Common myeloid progenitor, CD34-positive (primary cell): ENCODE measurements around the gene PLB1.

Source experiments
- CTCF ChIA-PET: fragments of 350-600 bp; sonication (Branson Sonifier 250); formaldehyde crosslinking; loops from one replicate; lab custom pipeline; 2021; ENCODE audit warnings: antibody characterized with exemption; lab: Charles Lee
- POLR2A ChIA-PET: fragments of 350-600 bp; sonication (Branson Sonifier 250); formaldehyde crosslinking; loops from one replicate; lab custom pipeline; 2021; ENCODE audit warnings: antibody characterized with exemption; lab: Charles Lee
- DNase-seq, 3 donors: peaks; one replicate each; pipeline versions ENCODE4 v3.0.0 to v3.0.0-alpha.2; 2013
- H3K27ac ChIP-seq, 2 experiments: 1 replicate in 1 of 2; 2 replicates in 1 of 2; pipeline ENCODE4 v1.7.0; 2013; ENCODE audit warnings: inconsistent platforms in 2 of 2, low read length in 2 of 2, mild to moderate bottlenecking in 2 of 2, low read depth in 1 of 2, moderate library complexity in 1 of 2; ENCODE audit not compliant: severe bottlenecking in 2 of 2, insufficient read depth in 1 of 2, poor library complexity in 1 of 2
- H3K27me3 ChIP-seq, 5 experiments: replicated peaks in 2 of 5; 1 replicate in 3 of 5; 2 replicates in 2 of 5; pipeline versions ENCODE4 v1.6.1 to v1.7.0; 2013; ENCODE audit warnings: low read length in 4 of 5, mild to moderate bottlenecking in 2 of 5, moderate library complexity in 2 of 5, inconsistent platforms in 1 of 5; ENCODE audit not compliant: insufficient read depth in 5 of 5, control insufficient read depth in 4 of 5
- H3K36me3 ChIP-seq, 4 experiments: 1 replicate in 2 of 4; 2 replicates in 2 of 4; pipeline versions ENCODE4 v1.6.1 to v1.7.0; 2013; ENCODE audit warnings: low read length in 3 of 4, control low read depth in 1 of 4, mild to moderate bottlenecking in 1 of 4; ENCODE audit not compliant: control insufficient read depth in 4 of 4, insufficient read depth in 4 of 4
- H3K4me1 ChIP-seq, 4 experiments: 1 replicate in 3 of 4; 2 replicates in 1 of 4; pipeline versions ENCODE4 v1.6.1 to v1.7.1; 2013; ENCODE audit warnings: low read length in 3 of 4, mild to moderate bottlenecking in 3 of 4, control low read depth in 1 of 4, inconsistent platforms in 1 of 4, moderate library complexity in 1 of 4; ENCODE audit not compliant: control insufficient read depth in 4 of 4, insufficient read depth in 4 of 4; ENCODE audit errors: control extremely low read depth in 1 of 4
- H3K4me3 ChIP-seq, 7 experiments: 1 replicate in 4 of 7; 2 replicates in 3 of 7; pipeline versions ENCODE4 v1.5.1 to v1.7.0; 2013; ENCODE audit warnings: mild to moderate bottlenecking in 7 of 7, low read length in 6 of 7, moderate library complexity in 6 of 7, inconsistent platforms in 2 of 7, low read depth in 2 of 7, control low read depth in 1 of 7; ENCODE audit not compliant: insufficient read depth in 4 of 7, control insufficient read depth in 1 of 7; ENCODE audit errors: extremely low read depth in 1 of 7
- H3K9me3 ChIP-seq, 5 experiments: 1 replicate in 4 of 5; 2 replicates in 1 of 5; pipeline versions ENCODE4 v1.6.1 to v1.7.1; 2013; ENCODE audit warnings: low read length in 4 of 5, mild to moderate bottlenecking in 2 of 5, inconsistent platforms in 1 of 5, low read depth in 1 of 5, moderate library complexity in 1 of 5; ENCODE audit not compliant: control insufficient read depth in 4 of 5, insufficient read depth in 2 of 5; ENCODE audit errors: control extremely low read depth in 1 of 5
- WGBS: methylation state at CpG from one replicate; pipeline ENCODE4 v1.1.5; 2013; ENCODE audit not compliant: insufficient coverage; 5-methylcytosine and 5-hydroxymethylcytosine counted together

PLB1 gene

DNA sequence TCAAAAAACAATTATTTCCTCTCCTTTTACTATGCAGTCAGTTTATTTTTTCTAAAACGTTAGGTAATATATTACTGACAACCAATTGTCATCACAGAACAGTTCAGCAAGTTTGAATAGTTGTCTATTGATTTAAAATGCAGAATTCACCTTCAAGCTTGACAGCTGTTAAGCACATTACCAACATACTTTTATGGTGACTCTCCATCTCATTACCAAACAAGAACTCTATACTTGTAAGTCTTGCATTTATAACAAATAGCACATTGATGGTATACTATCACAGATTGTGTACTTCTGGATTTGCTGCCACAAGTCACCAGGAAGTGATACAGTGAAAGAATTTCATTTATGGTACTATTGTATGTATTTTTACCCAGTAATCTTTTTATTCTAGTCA, 156.4 kb downstream of the PLB1 start:
- no peak for DNase-seq
- no peak overlapping the region for H3K4me3 ChIP-seq
- H3K27ac ChIP-seq, result no peak overlapping the region
- H3K36me3 ChIP-seq, result no peaks in the 10 kb centered on the region
- ChIA-PET POLR2A (no interaction called here), CTCF (no interaction called here)
- WGBS, result no CpG with 5 or more reads among the region's 1 CpG
- no peaks in the 10 kb centered on the region for H3K27me3 ChIP-seq
- no peaks in the 10 kb centered on the region for H3K4me1 ChIP-seq
- H3K9me3 ChIP-seq, result no peaks in the 10 kb centered on the region

DNA sequence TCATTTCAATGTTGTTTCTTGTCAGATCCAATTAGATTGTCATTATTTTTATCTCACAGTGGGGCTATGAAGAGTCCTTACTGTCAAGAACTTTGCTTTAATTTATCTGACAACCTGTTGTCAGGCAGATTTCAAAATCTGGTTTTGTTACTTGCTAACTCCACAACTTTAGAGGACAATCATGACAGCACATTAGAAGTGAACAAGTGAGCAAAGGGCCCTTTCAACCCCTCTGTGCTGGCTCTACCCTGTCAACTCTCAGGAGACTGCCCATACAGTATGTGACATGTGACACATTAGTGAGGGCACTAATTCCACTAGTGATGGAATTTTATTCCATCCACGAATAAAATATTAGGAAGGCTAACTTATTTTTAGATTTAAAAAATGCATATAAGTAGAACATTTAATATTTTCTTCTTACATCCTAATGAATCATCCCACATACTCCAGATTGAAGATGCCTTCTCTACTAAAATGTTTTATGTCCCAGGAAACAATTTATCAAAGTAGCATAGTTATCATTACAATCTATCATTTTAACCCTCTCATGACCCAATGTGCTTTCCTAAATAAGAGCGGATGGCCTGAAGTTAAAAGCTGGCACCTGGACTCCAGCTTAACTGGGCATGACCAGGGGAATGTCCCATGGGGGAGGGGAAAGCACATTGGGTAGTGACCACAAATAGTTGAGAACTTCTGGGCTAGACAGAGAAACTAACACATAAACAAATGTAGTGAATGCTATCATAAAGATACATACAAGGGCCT, 158.2 kb downstream of the PLB1 start:
- no peak for DNase-seq
- CTCF ChIA-PET, result interaction anchor here (0.6 to 2.2 kb wide), 2 partner anchors 10 to 82 kb away, joined by 3 to 15 read pairs; no protein-coding TSS in a partner anchor
- Histone ChIP-seq H3K36me3 (no peaks in the 10 kb centered on the region), H3K9me3 (no peaks in the 10 kb centered on the region), H3K27me3 (no peaks in the 10 kb centered on the region), H3K27ac (no peak overlapping the region), H3K4me3 (no peak overlapping the region), H3K4me1 (no peaks in the 10 kb centered on the region)
- WGBS, result no CpG with 5 or more reads among the region's 2 CpGs
- POLR2A ChIA-PET, result no interaction called here

DNA sequence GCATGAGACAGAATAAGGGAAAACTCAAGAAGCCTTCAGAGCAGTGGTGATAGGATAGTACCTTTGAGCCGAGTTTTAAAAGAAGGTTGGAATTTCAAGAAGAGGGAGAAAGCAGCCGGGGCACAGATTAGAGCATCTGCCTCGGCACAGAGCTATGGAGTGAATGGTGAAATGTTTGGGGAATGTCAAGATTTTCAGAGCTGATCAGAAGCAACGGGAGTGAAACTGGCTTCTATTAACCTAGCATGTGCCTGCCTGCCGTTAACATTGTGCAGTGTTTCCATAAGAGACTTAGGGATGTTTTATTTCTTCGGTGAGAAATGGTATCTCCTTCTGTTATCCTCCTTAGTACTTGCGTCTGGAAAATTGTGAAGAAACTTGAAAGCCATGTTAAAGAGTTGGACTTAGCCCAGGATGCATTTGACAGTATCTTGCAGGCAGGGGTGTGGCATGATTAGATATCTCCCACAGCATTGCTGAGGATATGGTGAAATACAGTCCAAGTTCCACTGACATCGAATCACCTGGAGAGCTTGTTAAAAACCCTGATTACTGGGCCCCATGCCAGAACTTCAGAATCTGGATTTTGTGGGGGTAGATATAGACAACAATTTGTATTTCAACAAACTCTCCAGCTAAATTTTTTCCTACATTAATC, 158.9 kb downstream of the PLB1 start:
- no peak overlapping the region for H3K27ac ChIP-seq

DNA sequence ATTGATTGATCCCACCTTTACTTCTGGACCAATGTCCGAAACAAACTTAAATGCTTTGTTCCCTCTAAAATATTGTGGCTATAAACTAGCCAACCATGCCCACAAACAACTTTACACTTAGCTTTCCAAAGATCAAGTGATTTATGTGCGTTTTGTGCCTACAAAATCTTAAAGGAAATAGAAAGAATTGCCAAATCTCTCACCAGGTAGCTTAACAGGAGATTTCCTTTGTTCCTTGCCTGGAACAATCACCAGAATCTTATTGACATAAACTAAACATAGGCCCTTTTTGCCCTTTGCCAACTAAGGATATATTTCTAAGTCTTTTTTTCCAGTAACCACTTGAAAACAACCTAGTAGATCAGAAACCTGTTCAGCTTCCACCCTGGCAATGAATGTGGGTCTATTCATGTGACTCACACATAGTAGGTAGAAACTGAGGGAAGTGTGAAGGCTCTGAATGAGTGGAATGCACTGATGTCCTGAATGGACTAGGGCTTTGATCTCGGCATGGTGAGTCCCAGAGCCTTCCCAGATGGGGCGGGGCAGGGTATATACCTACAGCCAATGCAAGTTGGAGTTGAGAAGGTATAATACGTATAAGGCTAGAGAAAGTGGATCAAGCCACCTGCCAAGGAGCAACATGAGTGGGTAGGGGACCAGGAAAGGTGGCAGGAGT, 161.2 kb downstream of the PLB1 start:
- no peak overlapping the region for H3K4me3 ChIP-seq
- no peak overlapping the region for H3K27ac ChIP-seq
- H3K36me3 ChIP-seq, result no peaks in the 10 kb centered on the region
- H3K9me3 ChIP-seq, result no peaks in the 10 kb centered on the region
- H3K27me3 ChIP-seq, result no peaks in the 10 kb centered on the region
- 100% methylated on average over 4 of the region's 5 CpGs for WGBS
- H3K4me1 ChIP-seq, result no peaks in the 10 kb centered on the region
- no peak for DNase-seq
- POLR2A ChIA-PET, result no interaction called here
- CTCF ChIA-PET, result no interaction called here

More for the DNA sequence above, 158.9 kb downstream of the PLB1 start:
- no peak for DNase-seq
- no peaks in the 10 kb centered on the region for H3K27me3 ChIP-seq
- H3K36me3 ChIP-seq, result no peaks in the 10 kb centered on the region
- ChIA-PET CTCF (interaction anchor here (1.1 to 2.2 kb wide), 2 partner anchors 9 to 60 kb away, joined by 3 to 15 read pairs; no protein-coding TSS in a partner anchor), POLR2A (no interaction called here)
- 98% methylated on average over 6 of the region's 8 CpGs for WGBS
- H3K4me3 ChIP-seq, result no peak overlapping the region
- H3K9me3 ChIP-seq, result no peaks in the 10 kb centered on the region
- H3K4me1 ChIP-seq, result no peaks in the 10 kb centered on the region

DNA sequence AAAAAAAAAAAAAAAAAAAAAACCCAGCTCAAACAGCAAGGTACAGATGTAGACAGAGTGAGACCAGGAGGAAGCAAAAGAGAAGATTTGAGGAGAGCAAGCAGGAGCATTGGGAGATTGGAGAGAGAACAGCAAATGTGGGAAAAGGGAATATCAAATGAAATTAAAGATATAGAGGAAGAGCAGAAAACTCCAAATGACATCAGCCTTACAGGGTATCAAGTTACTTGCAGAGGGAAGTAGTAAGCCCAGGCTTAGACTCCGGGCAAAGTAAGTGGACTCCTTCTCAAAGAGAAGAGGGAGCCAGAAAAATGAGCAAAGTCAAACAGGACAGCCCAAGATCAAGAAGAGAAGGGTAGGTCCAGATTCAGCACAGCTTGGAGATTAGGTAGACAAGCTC, 162.5 kb downstream of the PLB1 start:
- H3K4me1 ChIP-seq, result no peaks in the 10 kb centered on the region
- ChIA-PET CTCF (interaction anchor here (1.1 kb wide), 1 partner anchor 19 kb away, joined by 4 read pairs; no protein-coding TSS in a partner anchor), POLR2A (interaction anchor here (0.7 kb wide), 1 partner anchor 41 kb away, joined by 3 read pairs; no protein-coding TSS in a partner anchor)

DNA sequence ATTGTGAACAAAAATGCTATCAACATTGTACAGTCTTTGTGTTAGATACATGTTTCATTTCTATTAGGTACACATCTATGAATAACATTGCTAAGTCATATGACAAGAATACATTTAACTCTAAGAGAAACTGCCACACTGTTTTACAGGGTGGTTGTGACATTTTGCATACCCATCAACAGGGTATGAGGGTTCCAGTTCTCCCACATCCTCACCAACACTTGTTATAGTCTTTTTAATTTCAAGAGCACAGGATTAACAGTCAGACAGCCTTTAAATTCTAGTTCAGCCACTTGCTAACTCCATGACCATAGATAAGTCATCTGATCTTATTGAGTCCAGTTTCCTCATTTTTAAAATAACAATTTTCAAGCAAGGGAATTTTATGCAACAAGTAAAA, 163.3 kb downstream of the PLB1 start:
- no peaks in the 10 kb centered on the region for H3K27me3 ChIP-seq
- H3K27ac ChIP-seq, result no peak overlapping the region
- no peak for DNase-seq
- H3K4me3 ChIP-seq, result no peak overlapping the region
- no peaks in the 10 kb centered on the region for H3K4me1 ChIP-seq
- ChIA-PET POLR2A (no interaction called here), CTCF (no interaction called here)
- H3K36me3 ChIP-seq, result no peaks in the 10 kb centered on the region
- H3K9me3 ChIP-seq, result no peaks in the 10 kb centered on the region

More for the DNA sequence above, 162.5 kb downstream of the PLB1 start:
- Histone ChIP-seq H3K27me3 (no peaks in the 10 kb centered on the region), H3K36me3 (no peaks in the 10 kb centered on the region), H3K9me3 (no peaks in the 10 kb centered on the region), H3K27ac (no peak overlapping the region), H3K4me3 (no peak overlapping the region)
- no peak for DNase-seq
- WGBS, result 88% methylated on average over 1 of the region's 1 CpG

DNA sequence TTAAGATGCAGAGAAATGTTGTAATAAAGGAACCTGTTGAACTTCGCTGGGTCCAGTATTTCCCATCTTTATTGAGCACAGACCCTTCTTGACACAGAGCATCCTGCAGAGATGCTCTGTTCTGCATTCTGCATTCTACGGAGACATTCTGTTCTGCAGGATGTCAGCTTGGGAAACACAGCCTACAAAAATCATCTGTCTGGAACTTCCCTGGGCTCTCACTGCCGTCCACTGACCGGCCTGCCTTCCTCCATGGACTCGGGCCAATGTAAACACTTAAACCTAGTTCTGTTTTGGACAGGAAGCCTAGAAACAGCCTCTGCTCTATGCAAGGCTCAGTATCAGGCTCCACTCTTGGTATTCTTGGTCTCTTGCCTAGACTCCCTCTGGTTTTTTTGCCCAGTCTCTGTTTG, 165.7 kb downstream of the PLB1 start:
- DNase-seq, result no peak
- H3K4me1 ChIP-seq, result no peaks in the 10 kb centered on the region
- ChIA-PET POLR2A (no interaction called here), CTCF (no interaction called here)
- no peak overlapping the region for H3K27ac ChIP-seq
- H3K27me3 ChIP-seq, result no peaks in the 10 kb centered on the region
- no peaks in the 10 kb centered on the region for H3K36me3 ChIP-seq
- no peaks in the 10 kb centered on the region for H3K9me3 ChIP-seq
- H3K4me3 ChIP-seq, result no peak overlapping the region
- 83% methylated on average over 4 of the region's 5 CpGs for WGBS
